HG03378 (cell line): ENCODE measurements around the gene PALD1.
"Not testable (repeated sequence)": the region's sequence is repeated elsewhere in the genome, so short reads cannot be mapped to it uniquely, and the experiment has no call there.

ENCODE experiments used
- ATAC-seq: cut with Tn5 transposase; IDR thresholded peaks from one replicate; pipeline ENCODE4 v1.9.1; 2021; ENCODE audit warnings: mild to moderate bottlenecking, moderate library complexity; ENCODE audit not compliant: unreplicated experiment

Gene PALD1

DNA sequence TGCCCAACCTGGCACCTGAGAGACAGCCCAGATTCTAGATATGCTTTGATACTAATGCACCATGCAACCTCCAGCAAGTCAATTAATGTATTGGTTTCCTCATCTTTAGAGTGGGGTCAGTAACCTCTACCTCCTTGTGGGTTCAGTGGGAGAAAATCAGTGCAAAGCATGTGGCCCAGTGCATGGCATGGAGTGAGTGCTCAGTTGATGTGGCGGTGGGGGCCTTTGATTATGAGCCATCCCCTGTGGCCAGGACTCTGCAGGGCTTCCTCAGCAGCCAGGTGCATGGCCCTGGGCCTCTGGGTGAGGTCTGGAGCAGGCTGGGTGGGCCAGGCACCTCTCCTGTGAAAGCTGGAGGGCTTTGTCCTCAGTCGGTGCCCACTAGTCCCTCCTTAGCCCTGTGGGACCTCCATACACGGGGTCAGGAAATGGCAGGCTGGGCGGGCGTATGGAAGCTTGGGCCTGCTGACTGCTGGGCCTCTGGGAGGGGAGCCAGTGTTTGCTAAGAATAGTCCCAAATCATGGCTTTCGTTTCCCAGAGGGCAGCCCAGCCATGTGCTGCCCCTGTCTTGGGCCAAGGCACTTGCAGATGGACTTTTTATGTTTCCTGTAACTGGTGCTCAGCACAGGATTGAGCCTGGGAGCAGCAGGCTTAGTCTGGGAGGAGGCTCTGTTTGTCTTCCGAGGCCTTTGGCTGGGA is 3.4 kb downstream of the PALD1 start:
- no peak for ATAC-seq

DNA sequence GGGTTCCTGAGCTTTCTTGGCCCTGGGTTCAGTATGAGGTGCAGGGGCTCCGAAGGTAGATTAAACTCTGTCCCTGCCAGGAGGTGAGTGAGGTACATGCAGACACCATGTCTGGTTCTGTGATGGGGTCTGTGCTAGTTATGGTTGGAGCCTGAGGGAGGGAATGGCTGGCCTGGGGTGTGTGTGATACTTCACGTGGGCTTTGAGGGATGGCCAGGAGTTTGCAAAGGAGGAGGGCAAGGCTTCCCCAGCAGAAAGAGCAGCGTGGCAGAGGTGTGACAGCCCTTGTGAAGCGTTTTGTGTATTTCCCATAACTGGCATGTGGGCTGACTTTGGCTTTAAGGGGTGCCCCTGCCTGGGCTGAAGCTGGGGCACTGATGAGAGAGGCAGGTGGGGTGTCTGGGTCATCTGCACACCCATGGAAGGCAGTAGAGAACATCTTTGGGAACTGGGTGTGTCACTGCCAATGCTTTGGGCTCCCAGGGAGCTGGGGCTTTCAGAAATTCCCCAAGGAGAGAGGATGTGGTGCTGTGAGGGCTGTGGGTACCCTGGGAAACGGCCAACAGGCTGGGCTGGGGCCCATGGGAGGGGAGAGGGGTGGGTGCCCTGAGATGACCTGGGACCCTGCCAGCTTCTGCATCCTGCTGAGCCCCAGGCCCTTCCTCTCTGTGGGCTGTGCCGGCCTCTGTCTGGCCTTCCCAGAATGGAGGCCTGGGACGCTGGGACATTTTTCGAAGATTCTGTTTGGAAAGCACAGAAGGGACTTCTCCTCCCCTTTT is 4.6 kb downstream of the PALD1 start:
- ATAC-seq, result no peak

DNA sequence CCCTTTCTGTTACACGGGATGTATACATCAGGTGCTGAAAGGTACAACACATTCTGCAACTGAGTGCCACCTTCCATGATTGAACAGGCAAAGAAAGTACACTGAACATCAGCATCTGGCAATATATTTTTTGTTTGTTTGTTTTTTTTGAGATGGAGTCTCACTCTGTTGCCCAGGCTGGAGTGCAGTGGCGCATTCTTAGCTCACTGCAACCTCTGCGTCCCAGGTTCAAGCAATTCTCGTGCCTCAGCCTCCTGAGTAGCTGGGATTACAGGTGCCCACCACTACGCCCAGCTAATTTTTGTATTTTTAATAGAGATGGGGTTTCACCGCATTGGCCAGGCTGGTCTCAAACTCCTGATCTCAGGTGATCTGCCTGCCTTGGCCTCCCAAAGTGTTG is 5.3 kb downstream of the PALD1 start:
- ATAC-seq, result not testable (repeated sequence)

DNA sequence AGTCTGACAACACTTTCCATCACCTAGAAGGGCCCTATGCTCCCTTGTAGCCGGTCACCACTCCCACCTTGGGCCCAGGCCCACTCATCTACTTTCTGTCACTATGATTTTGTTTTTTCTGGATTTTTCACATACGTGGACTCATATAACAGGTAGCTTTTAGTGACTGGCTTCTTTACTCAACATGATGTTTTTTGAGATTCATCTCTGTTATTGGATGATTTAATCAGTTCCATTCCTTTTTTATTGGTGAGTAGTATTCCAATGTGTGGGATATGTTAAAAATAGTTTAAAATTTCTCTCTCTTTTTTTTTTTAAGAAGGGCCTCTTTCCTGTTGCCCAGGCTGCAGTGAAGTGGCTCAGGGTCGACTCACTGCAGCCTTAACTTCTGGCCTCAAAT is 9.3 kb downstream of the PALD1 start:
- no peak for ATAC-seq

DNA sequence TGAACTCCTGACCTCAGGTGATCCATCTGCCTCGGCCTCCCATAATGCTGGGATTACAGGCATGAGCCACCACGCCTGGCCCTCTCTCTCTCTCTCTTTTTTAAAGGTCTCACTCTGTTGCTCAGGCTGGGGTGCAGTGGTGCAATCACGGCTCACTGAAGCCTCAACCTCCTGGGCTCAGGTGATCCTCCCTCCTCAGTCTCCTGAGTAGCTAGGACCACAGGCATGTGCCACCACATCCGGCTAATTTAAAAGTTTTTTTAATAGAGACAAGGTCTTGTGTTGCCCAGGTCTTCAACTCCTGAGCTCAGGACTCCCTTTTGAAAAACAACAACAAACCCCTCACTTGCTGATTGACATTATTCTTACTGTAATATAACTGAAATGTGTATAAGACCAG is 11.6 kb downstream of the PALD1 start:
- ATAC-seq, result no peak

DNA sequence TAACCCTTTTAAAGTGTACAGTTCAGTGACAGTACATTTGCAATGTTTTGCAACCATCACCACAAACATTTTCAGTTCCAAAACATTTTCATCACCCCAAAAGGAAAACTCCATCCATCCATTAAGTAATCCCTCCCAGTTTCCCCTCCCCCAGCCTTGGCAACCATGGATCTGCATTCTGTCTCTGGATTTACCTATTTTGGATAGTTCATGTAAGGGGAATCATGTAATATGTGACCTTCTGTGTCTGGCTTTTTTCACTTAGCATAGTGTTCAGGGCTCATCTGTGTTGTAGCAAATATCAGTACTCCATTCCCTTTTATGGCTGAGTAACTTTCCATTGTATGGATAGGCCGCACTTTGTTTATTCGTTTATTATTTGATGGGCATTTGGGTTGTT is 13.0 kb downstream of the PALD1 start:
- no peak for ATAC-seq

DNA sequence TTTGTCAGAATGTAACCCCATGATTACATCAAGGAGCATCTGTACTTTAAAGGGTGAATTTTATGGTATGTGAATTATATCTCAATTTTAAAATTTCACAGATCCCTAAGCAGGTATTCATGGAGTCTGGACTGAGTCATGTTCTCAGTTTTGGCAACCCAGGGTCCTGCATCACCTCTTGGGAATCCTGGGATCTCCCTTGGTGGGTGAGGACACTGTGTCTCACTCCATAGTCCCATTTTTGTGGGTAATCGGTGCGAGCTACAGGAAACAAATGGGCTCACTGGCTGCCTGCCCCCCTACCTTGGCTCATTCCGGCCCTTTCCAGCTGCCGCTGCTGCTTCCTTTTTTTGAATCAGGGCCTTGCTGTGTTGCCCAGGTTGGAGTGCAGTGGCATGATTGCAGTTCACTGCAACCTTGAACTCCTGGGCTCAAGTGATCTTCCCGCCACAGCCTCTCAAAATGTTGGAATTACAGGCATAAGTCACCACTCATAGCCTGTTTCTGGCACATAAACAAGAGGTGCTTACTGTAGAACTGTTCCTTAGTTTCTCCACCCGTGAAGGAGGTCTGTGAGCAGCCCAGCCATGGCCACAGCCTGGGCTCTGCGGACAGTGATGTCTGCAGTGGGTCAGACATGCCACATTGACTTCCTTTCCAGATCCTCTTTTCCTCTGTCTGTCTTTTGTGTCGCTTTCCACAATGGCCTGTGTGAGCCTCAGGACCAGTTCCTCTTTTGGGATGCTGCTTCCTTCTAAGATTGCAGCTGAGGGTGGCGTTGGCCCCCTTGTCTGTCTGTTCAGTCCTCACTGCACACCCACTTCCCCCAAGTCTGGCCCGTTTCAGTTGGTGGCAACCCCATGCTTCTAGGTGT is 14.5 kb downstream of the PALD1 start:
- peak; percentile 23 for ATAC-seq

DNA sequence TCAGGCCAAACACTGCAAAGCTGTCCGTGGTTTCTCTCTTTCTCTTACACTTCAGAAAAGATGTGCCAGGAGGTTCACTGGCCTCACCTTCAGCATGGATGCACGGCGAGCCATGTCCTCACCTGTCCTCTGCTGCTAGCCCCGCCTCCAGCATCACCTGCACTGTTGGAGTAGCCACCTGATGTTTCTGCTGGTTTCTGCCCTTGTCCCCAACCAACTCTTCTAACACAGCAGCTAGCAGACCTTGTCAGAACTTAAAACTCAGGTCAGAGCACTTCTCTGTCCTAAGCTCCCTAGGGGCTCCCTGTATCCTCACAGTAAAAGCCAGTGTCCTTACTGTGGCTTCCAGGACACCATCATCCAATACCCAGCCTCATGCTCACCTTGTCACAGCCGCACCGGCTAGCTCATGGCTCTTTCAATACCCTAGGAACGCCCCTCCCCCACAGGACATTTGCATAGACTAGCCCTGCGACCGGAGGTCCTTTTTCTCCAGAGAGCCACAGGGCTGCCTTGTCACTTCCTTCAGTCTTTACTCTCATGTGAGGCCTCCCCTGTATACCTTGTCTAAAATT is 15.2 kb downstream of the PALD1 start:
- peak; percentile 64 for ATAC-seq

DNA sequence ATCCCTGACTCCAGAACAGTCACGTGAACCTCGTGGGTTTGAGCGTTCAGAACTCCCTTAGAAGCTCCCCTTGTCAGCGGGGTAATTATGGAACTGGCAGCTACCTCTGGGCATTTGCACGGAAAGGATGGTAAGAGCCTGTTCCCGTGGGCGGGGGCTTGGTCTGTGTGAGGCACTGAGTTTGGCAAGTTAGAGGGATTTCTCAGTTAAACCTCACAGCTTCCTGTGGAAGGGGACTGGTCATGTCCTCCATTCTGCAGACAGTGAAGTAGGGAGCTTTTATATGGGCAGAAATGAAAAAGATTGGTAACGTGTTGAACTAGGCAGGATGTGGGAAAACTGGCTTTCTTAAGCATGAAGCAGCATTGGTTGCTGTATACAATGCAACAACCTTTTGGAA is 16.0 kb downstream of the PALD1 start:
- ATAC-seq, result no peak

DNA sequence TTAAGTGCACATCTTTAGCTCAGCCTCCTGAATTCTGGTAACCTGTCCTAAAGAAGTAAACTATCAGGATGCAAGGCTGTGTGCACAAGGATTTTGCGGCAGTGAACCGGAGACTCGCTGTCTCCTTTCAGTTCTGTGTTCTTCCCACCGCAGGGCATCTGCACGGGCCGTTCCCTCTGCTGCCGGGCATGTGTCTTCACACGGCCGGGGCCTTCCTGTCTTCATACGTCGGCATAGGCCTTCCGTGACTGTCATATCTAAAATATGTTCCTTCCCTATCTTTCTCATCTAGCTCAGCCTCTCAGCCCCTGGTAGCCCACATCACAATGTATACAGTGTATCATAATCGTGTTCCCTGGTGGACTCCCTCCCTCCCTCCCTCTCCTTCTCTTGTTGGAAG is 16.4 kb downstream of the PALD1 start:
- no peak for ATAC-seq

DNA sequence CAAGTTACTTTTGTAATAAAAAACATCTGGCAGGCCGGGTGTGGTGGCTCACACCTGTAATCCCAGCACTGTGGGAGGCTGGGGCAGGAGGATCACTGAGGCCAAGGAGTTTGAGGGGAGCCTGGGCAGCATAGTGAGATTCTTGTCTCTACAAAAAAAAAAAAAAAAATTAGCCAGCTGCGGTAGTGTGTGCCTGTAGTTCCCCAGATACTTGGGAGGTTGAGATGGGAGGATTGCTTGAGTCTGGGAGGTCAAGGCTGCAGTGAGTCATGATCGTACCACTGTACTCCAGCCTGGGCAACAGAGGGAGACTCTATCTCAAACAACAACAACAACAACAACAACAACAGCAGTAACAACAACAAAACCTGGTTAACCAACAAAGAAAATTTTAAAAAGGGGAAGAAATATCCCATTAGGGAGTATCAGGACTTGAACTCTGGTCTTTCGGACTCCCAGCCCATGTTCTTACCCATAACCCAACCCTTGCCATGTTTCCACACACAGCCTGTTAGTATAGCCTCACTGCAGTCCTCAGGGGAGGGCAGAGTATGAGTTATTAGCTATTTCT is 17.2 kb downstream of the PALD1 start:
- ATAC-seq, result no peak

DNA sequence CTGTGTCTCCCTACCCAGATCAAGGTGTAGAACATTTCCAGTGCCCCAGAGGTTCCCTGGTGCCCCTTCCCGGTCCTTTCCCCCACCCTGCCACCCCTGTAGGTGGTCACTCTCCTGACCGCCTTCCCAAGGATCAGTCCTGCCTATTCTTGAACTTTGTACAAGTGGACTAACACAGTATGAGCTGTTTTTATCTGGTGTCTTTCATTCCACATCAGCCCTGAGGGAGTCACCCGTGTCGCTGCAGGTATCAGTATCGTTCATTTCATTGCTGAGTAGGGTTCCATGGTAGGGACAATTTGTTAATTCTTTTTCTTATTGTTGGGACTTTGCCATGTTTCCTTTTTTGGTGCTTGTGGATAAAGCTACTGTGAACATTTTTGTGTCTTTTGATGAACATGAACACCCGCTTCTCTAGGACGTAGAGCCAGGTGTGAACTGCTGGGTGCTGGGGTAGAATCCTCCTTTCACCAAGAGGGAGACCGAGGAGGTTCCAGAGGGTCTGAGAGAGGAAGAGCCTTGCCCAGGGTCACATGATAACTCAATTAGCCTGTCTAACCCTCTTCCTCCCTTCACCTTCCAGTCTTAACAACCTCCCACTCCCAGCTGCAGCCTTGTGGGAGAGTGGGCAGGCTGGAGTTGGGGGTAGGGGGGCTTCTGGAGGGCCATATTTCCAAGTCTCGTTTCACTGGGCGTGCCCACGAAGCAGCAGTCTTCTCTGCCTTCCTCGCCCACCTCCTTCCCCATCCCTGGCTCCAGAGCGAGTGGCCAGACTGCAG is 18.0 kb downstream of the PALD1 start:
- ATAC-seq, result no peak

DNA sequence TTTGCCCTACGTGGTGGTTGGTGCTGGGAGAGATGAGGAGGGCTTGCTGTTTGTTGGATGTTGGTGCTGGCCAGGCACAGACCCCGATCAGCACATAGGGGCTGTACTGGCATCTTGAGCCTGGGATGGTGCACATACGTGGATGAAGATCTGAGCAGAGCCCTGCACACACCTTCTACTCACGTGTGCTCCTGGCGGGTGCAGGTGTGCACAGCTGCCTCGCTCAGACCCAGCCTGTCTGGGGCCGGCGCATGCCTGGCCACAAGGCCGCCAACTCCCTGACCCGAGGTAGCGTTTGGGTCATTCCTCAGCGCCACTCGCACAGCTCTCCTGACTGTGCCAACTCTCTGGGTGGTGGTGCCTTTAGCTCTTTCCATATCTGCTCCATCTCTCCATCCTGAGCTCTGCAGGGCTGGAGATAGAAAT is 18.6 kb downstream of the PALD1 start:
- ATAC-seq, result no peak

DNA sequence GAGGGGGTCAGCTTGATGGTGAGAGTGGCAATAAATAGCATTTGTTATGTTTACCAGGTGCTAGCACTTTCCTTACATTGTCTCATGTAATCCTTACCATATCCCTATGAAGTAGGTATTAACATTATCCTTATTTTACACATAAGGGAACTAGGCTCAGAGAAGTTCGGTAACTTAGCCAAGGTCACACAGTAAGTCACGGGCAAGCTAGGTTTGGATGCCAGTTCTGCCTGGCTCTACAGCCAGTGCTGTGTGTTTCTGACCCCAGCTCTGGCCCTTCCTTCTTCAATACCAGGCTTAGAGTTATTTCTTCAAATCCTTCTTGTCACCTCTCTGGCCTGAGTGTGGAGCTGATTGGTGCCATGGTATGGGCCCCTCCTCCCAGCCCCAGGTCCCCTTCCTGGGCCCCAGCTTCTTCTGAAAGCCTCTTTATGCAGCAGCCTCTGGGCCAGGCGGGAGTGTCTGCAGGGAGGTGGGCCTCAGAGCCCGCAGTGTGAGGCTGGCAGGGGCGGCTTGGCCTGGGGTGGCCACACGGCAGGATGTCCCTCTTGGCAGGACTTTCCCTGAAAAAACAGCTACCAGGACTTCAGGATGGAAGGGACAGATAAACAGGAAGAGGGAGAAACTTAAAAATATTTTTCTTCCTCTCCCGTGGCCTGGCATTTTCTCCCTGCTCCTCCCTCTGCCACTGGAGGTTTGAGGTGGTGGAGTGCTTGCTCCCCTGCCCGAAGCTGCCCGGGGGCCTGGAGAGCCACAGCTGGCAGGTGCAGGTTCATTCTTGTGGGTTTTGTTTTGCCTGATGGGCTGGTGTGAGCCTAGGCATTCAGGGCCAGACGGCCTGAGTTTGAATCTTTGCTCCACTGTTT is 20.6 kb downstream of the PALD1 start:
- ATAC-seq, result no peak

DNA sequence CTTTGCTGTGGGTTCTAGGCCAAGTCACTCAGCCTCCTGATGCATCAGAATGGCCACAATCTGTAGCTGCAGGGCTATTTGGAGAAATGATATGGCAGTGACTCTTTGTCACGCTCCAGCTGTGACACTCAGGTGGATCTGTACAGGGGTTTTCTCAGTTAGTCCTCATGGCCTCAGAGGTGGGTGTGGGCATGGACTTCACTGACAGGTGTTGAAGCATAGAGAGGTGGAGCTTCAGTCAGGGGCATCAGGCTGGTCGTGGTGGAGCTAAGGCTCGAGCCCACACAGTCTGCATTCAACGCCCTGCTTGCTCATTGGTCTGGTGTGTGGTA is 21.2 kb downstream of the PALD1 start:
- ATAC-seq, result no peak

DNA sequence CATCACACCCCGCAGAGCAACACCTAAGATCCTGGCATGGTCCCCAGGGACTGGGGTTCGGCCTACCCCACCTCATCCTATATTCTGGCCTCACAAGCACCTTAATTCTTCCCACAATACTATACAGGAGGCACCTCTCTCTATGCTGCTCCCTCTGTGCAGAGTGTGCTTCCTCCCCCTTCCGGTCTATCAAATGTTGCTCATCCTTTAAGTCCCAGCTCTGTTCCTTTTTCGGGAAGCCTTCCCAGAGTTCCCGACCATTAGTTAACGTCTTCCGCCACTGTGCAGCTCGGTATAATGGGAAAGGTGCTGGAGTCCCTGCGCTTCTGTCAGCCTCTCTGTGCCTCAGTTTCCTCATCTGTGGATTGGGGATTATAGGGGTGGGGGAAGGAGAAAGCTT is 21.8 kb downstream of the PALD1 start:
- no peak for ATAC-seq

DNA sequence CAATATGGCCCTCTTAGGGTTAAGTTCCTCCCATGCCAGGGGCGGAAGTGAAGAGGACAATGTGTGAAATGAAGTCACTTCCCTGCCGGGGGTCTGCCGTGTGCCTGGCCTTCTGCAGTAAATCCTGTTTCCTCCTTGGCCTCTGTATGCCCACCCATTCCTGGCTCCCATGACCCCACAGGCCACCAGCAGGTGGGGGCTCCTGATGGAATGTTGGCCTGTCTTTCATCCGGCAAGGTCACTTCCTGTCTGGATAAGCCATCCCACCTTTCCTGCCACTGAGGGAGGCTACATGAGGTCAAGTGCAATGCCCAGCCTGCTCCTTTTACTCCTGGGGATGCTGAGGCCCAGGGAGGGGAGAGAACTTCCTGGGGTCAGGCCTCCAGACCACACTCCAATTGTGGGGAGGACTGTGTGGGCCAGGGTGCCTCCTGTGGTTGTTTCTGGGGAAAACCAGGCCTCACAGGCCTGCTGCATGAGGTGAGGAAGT is 22.3 kb downstream of the PALD1 start:
- no peak for ATAC-seq

DNA sequence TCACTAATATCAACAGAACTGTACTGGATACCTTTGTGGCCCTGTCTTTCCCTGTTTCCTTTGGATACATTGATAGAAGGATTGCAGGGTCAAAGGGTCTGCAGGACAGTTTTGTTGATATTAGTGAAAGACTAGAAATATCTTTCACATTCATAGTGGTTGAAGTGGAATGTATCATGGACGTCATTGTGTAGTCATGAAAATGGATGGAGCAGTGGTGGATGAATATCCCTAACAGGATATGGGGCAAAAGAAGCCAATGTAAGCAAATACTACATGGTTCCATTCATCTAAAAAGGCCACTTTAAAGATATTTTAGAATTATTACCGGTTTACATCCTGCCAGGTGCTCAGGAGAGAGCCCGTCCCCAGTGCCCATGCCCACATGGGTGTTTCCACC is 23.8 kb downstream of the PALD1 start:
- ATAC-seq, result no peak

DNA sequence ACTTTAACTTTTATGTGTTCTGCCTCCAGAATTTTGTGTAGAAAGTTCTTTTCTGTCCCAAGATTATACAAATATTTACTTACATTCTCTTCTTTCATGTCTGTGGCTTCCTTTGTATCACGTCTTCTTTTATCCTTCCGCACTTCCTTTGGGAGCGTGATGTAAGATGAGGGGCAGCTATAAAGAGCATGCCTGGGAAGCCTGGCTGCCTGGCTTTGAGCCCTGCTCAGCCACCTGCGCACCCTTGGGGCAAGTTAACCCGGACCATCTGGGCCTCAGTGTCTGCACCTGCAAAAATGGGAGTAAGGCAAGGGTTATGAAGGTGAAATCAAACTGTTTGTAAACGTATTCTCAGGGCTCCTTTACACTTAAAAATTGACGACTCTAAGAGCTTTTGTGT is 25.2 kb downstream of the PALD1 start:
- no peak for ATAC-seq
